DMS153 treated with DMSO at 0.1 percent for 48 hours (cell line): ENCODE results near the gene CYGB.
"Not testable (repeated sequence)": the region's sequence is repeated elsewhere in the genome, so short reads cannot be mapped to it uniquely, and the experiment has no call there.

Experiments used
- DNase-seq: peaks from one replicate; lab custom pipeline; 2025; ENCODE audit not compliant: unreplicated experiment; lab: John Stamatoyannopoulos, UW

CYGB gene

GRCh38 chr17:76524598-76525512, 12.7 kb downstream of the CYGB start:
- DNase-seq = no peak

- peak; percentile 22 for DNase-seq
These were observed 14.1 kb downstream of the CYGB start for GRCh38 chr17:76523084-76524037.

- not testable (repeated sequence) for DNase-seq
These were observed 15.8 kb downstream of the CYGB start for GRCh38 chr17:76521683-76522082.

- DNase-seq = no peak
These were observed 16.2 kb downstream of the CYGB start for GRCh38 chr17:76521262-76521661.

GRCh38 chr17:76519048-76519966, 18.2 kb downstream of the CYGB start:
- no peak for DNase-seq

GRCh38 chr17:76517638-76518038, 19.9 kb downstream of the CYGB start:
- no peak for DNase-seq

- no peak for DNase-seq
These were observed 22.1 kb downstream of the CYGB start for GRCh38 chr17:76515274-76515949.

GRCh38 chr17:76514355-76514754, 23.2 kb downstream of the CYGB start:
- DNase-seq = not testable (repeated sequence)

- DNase-seq = no peak
These were observed 24.2 kb downstream of the CYGB start for GRCh38 chr17:76513306-76513692.

- no peak for DNase-seq
These were observed 24.9 kb downstream of the CYGB start for GRCh38 chr17:76512366-76513305.

GRCh38 chr17:76511668-76512365, 25.7 kb downstream of the CYGB start:
- DNase-seq = no peak

GRCh38 chr17:76510831-76511244, 26.7 kb downstream of the CYGB start:
- DNase-seq = no peak

- DNase-seq = not testable (repeated sequence)
These were observed 28.9 kb downstream of the CYGB start for GRCh38 chr17:76508472-76509063.

GRCh38 chr17:76506408-76507345, 30.8 kb downstream of the CYGB start:
- DNase-seq = peak; percentile 51

GRCh38 chr17:76504117-76504516, 33.4 kb downstream of the CYGB start:
- DNase-seq = no peak

GRCh38 chr17:76502341-76503211, 34.9 kb downstream of the CYGB start:
- DNase-seq = no peak
